Activated CD4-positive, CD25-positive, alpha-beta regulatory T cell treated with anti-CD3 and anti-CD28 coated beads, Interleukin-2, amount 50 U/mL, for 24 hours (primary cell): ENCODE data around the gene KXD1.

Experiments
- ATAC-seq, 2 donors: fragments of 150-1000 bp; cut with Tn5 transposase; one replicate each; pipeline ENCODE4 v1.10.0; 2021; ENCODE audit warnings: mild to moderate bottlenecking in 1 of 2, moderate library complexity in 1 of 2

The KXD1 gene

GRCh38 chr19:18603255-18603957 is 45.7 kb downstream of the KXD1 start:
- ATAC-seq = no peak

- no peak for ATAC-seq
Measured at GRCh38 chr19:18603958-18604819, 46.5 kb downstream of the KXD1 start.

- ATAC-seq = no peak
Measured at GRCh38 chr19:18604820-18605159, 47.1 kb downstream of the KXD1 start.

- ATAC-seq = no peak
Measured at GRCh38 chr19:18605196-18605545, 47.5 kb downstream of the KXD1 start.

- no peak for ATAC-seq
Measured at GRCh38 chr19:18605546-18606280, 48.0 kb downstream of the KXD1 start.

GRCh38 chr19:18606281-18607225 is 48.9 kb downstream of the KXD1 start, which contains the start of gene CRLF1:
Gene CRLF1 (minus strand): TSS chr19:18606799. CDS start chr19:18606656, 143 bp downstream.
- no peak for ATAC-seq

GRCh38 chr19:18607226-18608101 is 49.8 kb downstream of the KXD1 start:
- ATAC-seq = no peak

- ATAC-seq = no peak
Measured at GRCh38 chr19:18608102-18608804, 50.6 kb downstream of the KXD1 start.

- ATAC-seq = no peak
Measured at GRCh38 chr19:18608805-18609716, 51.4 kb downstream of the KXD1 start.

GRCh38 chr19:18609717-18610051 is 52.0 kb downstream of the KXD1 start:
- ATAC-seq = no peak

- no peak for ATAC-seq
Measured at GRCh38 chr19:18610245-18610555, 52.5 kb downstream of the KXD1 start.

GRCh38 chr19:18610556-18611326 is 53.1 kb downstream of the KXD1 start:
- ATAC-seq = no peak

- no peak for ATAC-seq
Measured at GRCh38 chr19:18611327-18612050, 53.8 kb downstream of the KXD1 start.

GRCh38 chr19:18612051-18612771 is 54.5 kb downstream of the KXD1 start:
- no peak for ATAC-seq

GRCh38 chr19:18612772-18613588 is 55.3 kb downstream of the KXD1 start, which contains the start of gene TMEM59L:
Gene TMEM59L (plus strand): TSS chr19:18612870. CDS start chr19:18612959, 89 bp downstream.
- ATAC-seq = peak; percentile 44 to 50

GRCh38 chr19:18613589-18614234 is 56.0 kb downstream of the KXD1 start:
- ATAC-seq = no peak
